HepG2 (cell line): ENCODE measurements around the gene ACER2.

Source experiments
- GLI4 ChIP-seq: sonication (generic); formaldehyde crosslinking; IDR thresholded peaks from 2 replicates; pipeline ENCODE4 v1.5.1; 2020; ENCODE audit warnings: missing genetic modification reagents, mild to moderate bottlenecking, moderate library complexity, borderline replicate concordance
- KDM2A ChIP-seq: sonication (generic); formaldehyde crosslinking; IDR thresholded peaks from 2 replicates; pipeline ENCODE4 v1.4.0; 2020; ENCODE audit warnings: low read depth, missing genetic modification reagents, borderline replicate concordance
- TF ChIP-seq, protein P1 (sequence below): sonication (generic); formaldehyde crosslinking; IDR thresholded peaks from 2 replicates; pipeline ENCODE4 v1.8.1; 2022; ENCODE audit warnings: low read depth, mild to moderate bottlenecking, missing genetic modification reagents

DNA sequence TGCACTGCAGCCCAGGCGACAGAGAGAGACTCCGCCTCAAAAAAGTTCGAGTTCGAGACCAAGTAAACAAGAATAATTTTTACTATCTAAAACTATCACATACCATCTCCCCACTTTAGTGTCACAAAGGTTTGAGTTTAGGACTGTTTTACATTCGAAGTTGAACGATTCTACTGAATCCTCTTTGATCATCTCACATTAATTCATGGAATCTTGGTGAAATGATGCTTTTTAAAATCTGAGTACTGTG, 28.1 kb upstream of the ACER2 start:
- TF ChIP-seq KDM2A (CRISPR knock-in tag) (no peak), GLI4 (CRISPR knock-in tag) (no peak)
- TF ChIP-seq, protein P1, sequence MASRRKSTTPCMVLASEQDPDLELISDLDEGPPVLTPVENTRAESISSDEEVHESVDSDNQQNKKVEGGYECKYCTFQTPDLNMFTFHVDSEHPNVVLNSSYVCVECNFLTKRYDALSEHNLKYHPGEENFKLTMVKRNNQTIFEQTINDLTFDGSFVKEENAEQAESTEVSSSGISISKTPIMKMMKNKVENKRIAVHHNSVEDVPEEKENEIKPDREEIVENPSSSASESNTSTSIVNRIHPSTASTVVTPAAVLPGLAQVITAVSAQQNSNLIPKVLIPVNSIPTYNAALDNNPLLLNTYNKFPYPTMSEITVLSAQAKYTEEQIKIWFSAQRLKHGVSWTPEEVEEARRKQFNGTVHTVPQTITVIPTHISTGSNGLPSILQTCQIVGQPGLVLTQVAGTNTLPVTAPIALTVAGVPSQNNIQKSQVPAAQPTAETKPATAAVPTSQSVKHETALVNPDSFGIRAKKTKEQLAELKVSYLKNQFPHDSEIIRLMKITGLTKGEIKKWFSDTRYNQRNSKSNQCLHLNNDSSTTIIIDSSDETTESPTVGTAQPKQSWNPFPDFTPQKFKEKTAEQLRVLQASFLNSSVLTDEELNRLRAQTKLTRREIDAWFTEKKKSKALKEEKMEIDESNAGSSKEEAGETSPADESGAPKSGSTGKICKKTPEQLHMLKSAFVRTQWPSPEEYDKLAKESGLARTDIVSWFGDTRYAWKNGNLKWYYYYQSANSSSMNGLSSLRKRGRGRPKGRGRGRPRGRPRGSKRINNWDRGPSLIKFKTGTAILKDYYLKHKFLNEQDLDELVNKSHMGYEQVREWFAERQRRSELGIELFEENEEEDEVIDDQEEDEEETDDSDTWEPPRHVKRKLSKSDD (CRISPR knock-in tag): no peak
